Measurements from ENCODE around the gene HBA2. TPM values are rescaled to one million over a fixed set of nuclear protein-coding genes. Genes with fewer than 3 reads are reported as not detected.
"Not testable (repeated sequence)": the region's sequence is repeated elsewhere in the genome, so short reads cannot be mapped to it uniquely, and the experiment has no call there.

HBA2 gene
- total RNA-seq, 1 experiment from 2014 or later, result not detected

- DNase-seq (ENCODE audit: extremely low read depth, low read depth), result peak; percentile 20
Observed at GRCh38 chr16:154217-155030, 18.3 kb upstream of the HBA2 start.

GRCh38 chr16:155031-155398 lies 17.7 kb upstream of the HBA2 start:
- no peak for DNase-seq (ENCODE audit: extremely low read depth, low read depth)

GRCh38 chr16:159136-159849 lies 13.4 kb upstream of the HBA2 start:
- no peak for DNase-seq (ENCODE audit: extremely low read depth, low read depth)

GRCh38 chr16:160242-160641 lies 12.4 kb upstream of the HBA2 start:
- not testable (repeated sequence) for DNase-seq (ENCODE audit: extremely low read depth, low read depth)

GRCh38 chr16:160691-161190 lies 11.9 kb upstream of the HBA2 start:
- no peak for DNase-seq (ENCODE audit: extremely low read depth, low read depth)

- DNase-seq (ENCODE audit: extremely low read depth, low read depth), result no peak
Observed at GRCh38 chr16:162271-162991, 10.2 kb upstream of the HBA2 start.

GRCh38 chr16:163139-163538 lies 9.5 kb upstream of the HBA2 start:
- DNase-seq (ENCODE audit: extremely low read depth, low read depth), result not testable (repeated sequence)

- not testable (repeated sequence) for DNase-seq (ENCODE audit: extremely low read depth, low read depth)
Observed at GRCh38 chr16:163696-164095, 9.0 kb upstream of the HBA2 start.

GRCh38 chr16:164134-164823 lies 8.4 kb upstream of the HBA2 start:
- not testable (repeated sequence) for DNase-seq (ENCODE audit: extremely low read depth, low read depth)

- DNase-seq (ENCODE audit: extremely low read depth, low read depth), result no peak
Observed at GRCh38 chr16:164827-165538, 7.7 kb upstream of the HBA2 start.

- DNase-seq (ENCODE audit: extremely low read depth, low read depth), result no peak
Observed at GRCh38 chr16:165539-166374, 6.9 kb upstream of the HBA2 start, which contains the start of gene HBM. Gene HBM, plus strand, starts transcription at chr16:165978. Its CDS starts 20 bp downstream, at chr16:165998.

GRCh38 chr16:166375-167121 lies 6.1 kb upstream of the HBA2 start:
- DNase-seq (ENCODE audit: extremely low read depth, low read depth), result no peak

- DNase-seq (ENCODE audit: extremely low read depth, low read depth), result no peak
Observed at GRCh38 chr16:167122-167690, 5.5 kb upstream of the HBA2 start.

GRCh38 chr16:168424-168823 lies 4.3 kb upstream of the HBA2 start:
- no peak for DNase-seq (ENCODE audit: extremely low read depth, low read depth)

GRCh38 chr16:169014-169413 lies 3.7 kb upstream of the HBA2 start:
- no peak for DNase-seq (ENCODE audit: extremely low read depth, low read depth)

GRCh38 chr16:170088-170507 lies 2.6 kb upstream of the HBA2 start:
- DNase-seq (ENCODE audit: extremely low read depth, low read depth), result peak; percentile 26

GRCh38 chr16:170788-171187 lies 1.9 kb upstream of the HBA2 start:
- no peak for DNase-seq (ENCODE audit: extremely low read depth, low read depth)

All from NCI-H460 (cell line).